GM12878 (cell line): ENCODE results near the gene PRUNE2. TPM values are rescaled to one million over a fixed set of nuclear protein-coding genes. Genes with fewer than 3 reads are reported as not detected.

Experiments
- ATAC-seq: fragments of 200-7000 bp; cut with Tn5 transposase; 3 replicates; pipeline ENCODE4 v1.9.1; 2020; ENCODE audit warnings: mild to moderate bottlenecking, moderate library complexity
- BruUV-seq: library from RNA; stranded (reverse); fragments of 400-500 nt; replicated peaks from 2 replicates; lab custom pipeline; 2021; lab: Mats Ljungman, UMichigan
- CTCF ChIA-PET: fragments of 300-600 bp; sonication (Branson Sonifier 250); formaldehyde crosslinking; extraction: SDS; loops from one replicate; lab custom pipeline; 2021; ENCODE audit warnings: inconsistent platforms; lab: Yijun Ruan, JAX
- POLR2A ChIA-PET: fragments of 350-600 bp; formaldehyde crosslinking; extraction: SDS; loops from one replicate; lab custom pipeline; 2021; ENCODE audit warnings: inconsistent platforms; lab: Charles Lee
- RAD21 ChIA-PET: fragments of 300-600 bp; sonication (Branson Sonifier 250); formaldehyde crosslinking; loops from one replicate; lab custom pipeline; 2023; ENCODE audit warnings: antibody characterized with exemption; ENCODE audit not compliant: unreplicated experiment; lab: Charles Lee
- SMC1A ChIA-PET: fragments of 300-600 bp; sonication (Branson Sonifier 250); formaldehyde crosslinking; loops from one replicate; lab custom pipeline; 2023; ENCODE audit not compliant: unreplicated experiment, uncharacterized antibody; lab: Charles Lee
- DNase-seq: peaks from one replicate; pipeline ENCODE4 v3.0.0-alpha.2; 2011; ENCODE audit warnings: low read depth, low spot score
- FAIRE-seq: peaks from 3 replicates; lab custom pipeline; 2011; peaks lifted over from hg19 to GRCh38; lab: Jason Lieb, UNC
- H2AFZ ChIP-seq: 2 replicates; pipeline ENCODE4 v1.6.0; 2011; ENCODE audit warnings: low read depth, low read length, control low read depth; ENCODE audit not compliant: control insufficient read depth
- H3K27ac ChIP-seq: 2 replicates; pipeline ENCODE4 v1.5.1; 2011; ENCODE audit warnings: control low read depth; ENCODE audit not compliant: control insufficient read depth, insufficient read depth
- H3K27me3 ChIP-seq, 2 experiments: replicated peaks in 1 of 2; 2 replicates each; pipeline versions ENCODE4 v1.6.0 to v1.6.1; 2011; ENCODE audit warnings: low read length in 1 of 2; ENCODE audit not compliant: control insufficient read depth in 2 of 2, insufficient read depth in 2 of 2
- H3K36me3 ChIP-seq, 2 experiments: 2 replicates each; pipeline ENCODE4 v1.5.1; 2011; ENCODE audit warnings: low read length in 1 of 2; ENCODE audit not compliant: control insufficient read depth in 2 of 2, insufficient read depth in 2 of 2
- H3K4me1 ChIP-seq: 2 replicates; pipeline ENCODE4 v1.6.1; 2011; ENCODE audit warnings: mild to moderate bottlenecking, low read length, moderate library complexity, mixed read lengths; ENCODE audit not compliant: control insufficient read depth, insufficient read depth
- H3K4me2 ChIP-seq: 2 replicates; pipeline ENCODE4 v1.6.0; 2011; ENCODE audit warnings: control low read depth; ENCODE audit not compliant: control insufficient read depth, insufficient read depth
- H3K4me3 ChIP-seq: fragments of 200-600 bp; sonication (generic); 2 replicates; pipeline ENCODE4 v1.5.1; 2016
- H3K79me2 ChIP-seq: 2 replicates; pipeline ENCODE4 v1.6.0; 2011; ENCODE audit warnings: low read length; ENCODE audit not compliant: control insufficient read depth, insufficient read depth
- H3K9ac ChIP-seq: 2 replicates; pipeline ENCODE4 v1.8.0; 2011; ENCODE audit warnings: low read length, control low read depth, mixed read lengths; ENCODE audit not compliant: control insufficient read depth, insufficient read depth
- H3K9me3 ChIP-seq: replicated peaks from 3 replicates; pipeline ENCODE4 v1.5.1; 2011; ENCODE audit warnings: mild to moderate bottlenecking, low read length; ENCODE audit not compliant: control insufficient read depth, insufficient read depth
- H4K20me1 ChIP-seq: 2 replicates; pipeline ENCODE4 v1.6.0; 2011; ENCODE audit not compliant: control insufficient read depth, insufficient read depth
- KDM1A ChIP-seq: fragments of 200-600 bp; sonication (generic); IDR thresholded peaks from 2 replicates; pipeline ENCODE4 v1.6.1; 2016; ENCODE audit warnings: borderline replicate concordance
- MEF2A ChIP-seq: IDR thresholded peaks from 2 replicates; pipeline ENCODE4 v1.6.1; 2011; ENCODE audit warnings: low read depth, mild to moderate bottlenecking, low read length, moderate library complexity; ENCODE audit not compliant: insufficient read depth
- MTA3 ChIP-seq: IDR thresholded peaks from 2 replicates; pipeline ENCODE4 v1.6.1; 2012; ENCODE audit warnings: low read length, inconsistent platforms, borderline replicate concordance
- NR2C2 ChIP-seq: IDR thresholded peaks from 2 replicates; pipeline ENCODE4 v1.6.1; 2011; ENCODE audit warnings: borderline replicate concordance, low read depth; ENCODE audit not compliant: control insufficient read depth, insufficient read length
- STAT3 ChIP-seq: IDR thresholded peaks from 2 replicates; pipeline ENCODE4 v1.6.1; 2011; ENCODE audit warnings: low read depth, low read length, improper control_type of control experiment
- TCF7 ChIP-seq: IDR thresholded peaks from 2 replicates; pipeline ENCODE4 v1.6.1; 2014; ENCODE audit warnings: antibody characterized with exemption, borderline replicate concordance
- WGBS: methylation state at CpG from one replicate; pipeline ENCODE4 v1.1.6; 2016; ENCODE audit warnings: low lambda C conversion rate; ENCODE audit not compliant: insufficient replicate concordance, insufficient coverage; ENCODE audit errors: missing lambda C conversion rate; 5-methylcytosine and 5-hydroxymethylcytosine counted together
- in situ Hi-C: fragments of 300-500 bp; cut with MboI; formaldehyde crosslinking; loops from 9 replicates; pipeline ENCODE4 v1.14.3; 2018; ENCODE audit warnings: mixed read lengths
- intact Hi-C: fragments of 100-400 bp; cut with micrococcal nuclease; formaldehyde crosslinking; loops from one replicate; pipeline ENCODE4 v1.14.2; 2022; ENCODE audit not compliant: unreplicated experiment
- polyA plus RNA-seq, 11 experiments: library from polyadenylated mRNA; depleted of rRNA in 4 of 11; unstranded in 6 of 11; stranded (reverse) in 5 of 11; fragments of >200 nt; fragmentation: Nextera tagmentation in 4 of 11; fragmentation: Illumina TruSeq in 1 of 11; extraction: Ambion mirVana in 4 of 11; extraction: Trizol in 1 of 11; gene quantifications; 1 replicate in 1 of 11; 2 replicates in 10 of 11; pipeline versions ENCODE4 v1.2.1 to v1.2.3, GENCODE V29; 2011 to 2016; ENCODE audit warnings: inconsistent platforms in 2 of 11, missing spikeins in 2 of 11, low read depth in 1 of 11
- total RNA-seq, 4 experiments: library from RNA; depleted of rRNA in 3 of 4; stranded (reverse); fragments of >200 nt in 3 of 4; fragmentation: Illumina TruSeq in 1 of 4; extraction: Trizol in 1 of 4; gene quantifications; 2 replicates each; pipeline versions ENCODE4 v1.2.1 to v1.2.3, GENCODE V29; 2013 to 2021

The PRUNE2 gene
- total and polyA plus RNA-seq, 10 of the 15 experiments (the other 5 are each of a cell fraction or from before 2014, with no cell fraction given), result 0.07 to 0.63 (median 0.25) TPM

DNA sequence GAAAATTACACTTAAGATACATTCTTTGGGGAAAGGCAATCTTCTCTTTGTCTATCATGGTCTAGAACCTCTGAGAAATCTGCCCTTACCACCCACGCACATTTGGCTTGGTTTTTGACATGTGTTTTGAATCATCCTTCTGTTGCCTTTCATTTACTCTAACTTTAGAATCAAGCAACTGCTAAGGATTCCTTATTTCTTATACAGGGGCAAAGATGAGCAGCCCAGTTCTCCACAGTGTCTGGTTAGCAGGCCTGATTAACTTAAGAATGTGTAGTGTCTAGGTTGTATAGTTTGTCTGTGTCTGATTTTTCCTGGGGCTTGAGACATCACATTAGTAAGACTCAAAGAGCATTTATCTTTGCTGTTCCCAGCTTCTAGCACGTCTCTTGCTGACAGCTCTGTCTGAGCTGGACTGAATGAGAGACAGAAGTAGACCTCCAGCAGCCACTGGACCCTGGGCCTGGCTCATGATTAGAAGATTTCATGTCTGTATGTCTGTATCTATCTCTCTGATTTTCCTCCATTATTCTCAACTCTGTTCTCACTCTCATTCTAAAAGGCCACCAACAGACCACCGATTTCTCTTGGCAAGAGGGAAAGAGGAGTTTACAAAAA, 173.5 kb downstream of the PRUNE2 start:
- no peak overlapping the region; the same call in 1 of the 2 replicates for H2AFZ ChIP-seq
- in situ Hi-C loops (no loop called here), intact Hi-C loops (no loop called here)
- ChIA-PET SMC1A (no interaction called here), RAD21 (no interaction called here), CTCF (no interaction called here), POLR2A (no interaction called here)
- FAIRE-seq (no peak), ATAC-seq (no peak), DNase-seq (no peak)
- H3K9me3 ChIP-seq, result no peaks in the 10 kb centered on the region
- H3K4me1 ChIP-seq, result no peaks in the 10 kb centered on the region
- no peak overlapping the region for H3K4me2 ChIP-seq
- no peak overlapping the region for H3K4me3 ChIP-seq
- H4K20me1 ChIP-seq, result no peaks in the 10 kb centered on the region
- H3K9ac ChIP-seq, result no peak overlapping the region
- BruUV-seq, result no TSS peak
- TF ChIP-seq NR2C2 (no peak), MTA3 (no peak), TCF7 (no peak)
- no peaks in the 10 kb centered on the region; a peak in 2 of 4 replicates for H3K27me3 ChIP-seq
- H3K79me2 ChIP-seq, result no peaks in the 10 kb centered on the region
- no peaks in the 10 kb centered on the region for H3K36me3 ChIP-seq
- WGBS, result 0% methylated on average over 3 of the region's 3 CpGs
- H3K27ac ChIP-seq, result no peak overlapping the region

DNA sequence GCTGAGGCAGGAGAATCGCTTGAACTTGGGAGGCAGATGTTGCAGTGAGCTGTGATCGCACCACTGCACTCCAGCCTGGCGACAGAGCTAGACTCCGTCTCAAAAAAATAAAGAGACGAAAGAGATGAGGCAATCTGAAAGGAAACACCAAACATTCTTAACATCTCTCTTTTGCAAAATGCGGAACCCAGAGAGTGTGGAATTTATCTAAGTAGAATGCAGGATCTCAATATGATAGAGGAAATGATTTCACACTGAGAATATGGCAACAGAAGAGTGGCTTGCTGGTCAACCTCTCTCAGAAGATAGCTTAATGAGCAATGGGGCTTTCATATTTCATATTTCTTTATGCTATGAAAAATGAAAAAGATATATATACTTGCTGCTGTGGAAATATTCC, 175.1 kb downstream of the PRUNE2 start:
- Histone ChIP-seq H3K36me3 (no peaks in the 10 kb centered on the region), H3K4me1 (no peaks in the 10 kb centered on the region), H3K4me2 (no peak overlapping the region), H2AFZ (no peak overlapping the region), H3K9ac (no peak overlapping the region), H3K9me3 (no peaks in the 10 kb centered on the region), H4K20me1 (no peaks in the 10 kb centered on the region), H3K27ac (no peak overlapping the region), H3K4me3 (no peak overlapping the region), H3K79me2 (no peaks in the 10 kb centered on the region), H3K27me3 (peaks cover 0 to 3% of the 10 kb centered on the region in 2 experiments; a peak in 3 of 4 replicates)
- intact Hi-C loops, result no loop called here
- DNase-seq (no peak), ATAC-seq (no peak), FAIRE-seq (no peak)
- TF ChIP-seq MEF2A, result no peak
- TF ChIP-seq STAT3, result no peak
- TF ChIP-seq KDM1A, result no peak
- BruUV-seq, result no TSS peak
- ChIA-PET SMC1A (no interaction called here), RAD21 (no interaction called here), POLR2A (interaction anchor here (0.7 kb wide), 1 partner anchor 27 kb away, joined by 3 read pairs; no protein-coding TSS in a partner anchor), CTCF (no interaction called here)
- in situ Hi-C loops, result no loop called here
- WGBS, result 64% methylated on average over 6 of the region's 6 CpGs
